Thyroid gland (tissue), 4 donors: ENCODE data around the gene HMMR.

Experiments used
- POLR2A ChIP-seq, 2 donors: fragments of 450-650 bp; IDR thresholded peaks; one replicate each; pipeline ENCODE4 v1.6.1; 2017; ENCODE audit warnings: antibody characterized with exemption in 2 of 2, mild to moderate bottlenecking in 2 of 2, moderate library complexity in 1 of 2
- TF ChIP-seq, protein P1 (sequence below), 6 experiments: fragments of 200-600 bp in 3 of 6; fragments of 450-650 bp in 3 of 6; sonication (generic) in 3 of 6; IDR thresholded peaks; one replicate each; pipeline ENCODE4 v1.5.1; 2016 to 2019; ENCODE audit warnings: antibody characterized with exemption in 6 of 6, mild to moderate bottlenecking in 2 of 6, inconsistent platforms in 1 of 6, moderate library complexity in 1 of 6

DNA sequence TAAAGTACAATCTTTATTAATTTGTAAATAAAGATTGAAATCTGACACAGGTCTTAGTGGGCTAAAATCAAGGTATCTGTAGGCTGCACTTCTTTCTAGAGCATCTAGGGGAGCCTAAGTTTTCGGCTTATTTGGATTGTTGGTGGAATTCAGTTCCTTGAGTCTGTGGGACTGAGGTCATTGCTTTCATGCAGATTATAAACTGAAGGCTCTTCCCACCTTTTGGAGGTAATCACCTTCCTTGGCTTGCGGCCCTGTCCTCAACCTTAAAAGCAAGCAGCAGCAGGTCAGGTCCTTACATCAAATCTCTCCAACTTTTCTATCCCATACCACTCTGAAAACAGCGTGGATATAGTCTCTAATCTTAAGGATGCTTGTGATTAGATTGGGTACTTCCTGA lies 70.8 kb downstream of the HMMR start:
- TF ChIP-seq, protein P1, sequence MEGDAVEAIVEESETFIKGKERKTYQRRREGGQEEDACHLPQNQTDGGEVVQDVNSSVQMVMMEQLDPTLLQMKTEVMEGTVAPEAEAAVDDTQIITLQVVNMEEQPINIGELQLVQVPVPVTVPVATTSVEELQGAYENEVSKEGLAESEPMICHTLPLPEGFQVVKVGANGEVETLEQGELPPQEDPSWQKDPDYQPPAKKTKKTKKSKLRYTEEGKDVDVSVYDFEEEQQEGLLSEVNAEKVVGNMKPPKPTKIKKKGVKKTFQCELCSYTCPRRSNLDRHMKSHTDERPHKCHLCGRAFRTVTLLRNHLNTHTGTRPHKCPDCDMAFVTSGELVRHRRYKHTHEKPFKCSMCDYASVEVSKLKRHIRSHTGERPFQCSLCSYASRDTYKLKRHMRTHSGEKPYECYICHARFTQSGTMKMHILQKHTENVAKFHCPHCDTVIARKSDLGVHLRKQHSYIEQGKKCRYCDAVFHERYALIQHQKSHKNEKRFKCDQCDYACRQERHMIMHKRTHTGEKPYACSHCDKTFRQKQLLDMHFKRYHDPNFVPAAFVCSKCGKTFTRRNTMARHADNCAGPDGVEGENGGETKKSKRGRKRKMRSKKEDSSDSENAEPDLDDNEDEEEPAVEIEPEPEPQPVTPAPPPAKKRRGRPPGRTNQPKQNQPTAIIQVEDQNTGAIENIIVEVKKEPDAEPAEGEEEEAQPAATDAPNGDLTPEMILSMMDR (IDR thresholded peaks at IDR 0.05) = no peak
- no peak for TF ChIP-seq POLR2A (IDR thresholded peaks at IDR 0.05)
